Natural killer cell (primary cell): ENCODE data around the gene XDH. TPM values are rescaled to one million over a fixed set of nuclear protein-coding genes. Genes with fewer than 3 reads are reported as not detected.

Experiments used
- ATAC-seq, 3 donors: fragments of 150-1000 bp in 2 of 3; fragments of 200-7000 bp in 1 of 3; cut with Tn5 transposase; 1 replicate in 1 of 3; 2 replicates in 2 of 3; pipeline ENCODE4 v1.10.0; 2021; ENCODE audit warnings: mild to moderate bottlenecking in 2 of 3, moderate library complexity in 2 of 3
- DNase-seq, 2 donors: peaks; one replicate each; pipeline versions ENCODE4 v3.0.0 to v3.0.0-alpha.2; 2013 to 2021; ENCODE audit warnings: mixed read lengths in 1 of 2
- H3K27ac ChIP-seq: one replicate; pipeline ENCODE4 v1.5.1; 2013; ENCODE audit warnings: mild to moderate bottlenecking, low read length
- H3K27me3 ChIP-seq: one replicate; pipeline ENCODE4 v1.6.1; 2013; ENCODE audit warnings: low read length; ENCODE audit not compliant: control insufficient read depth, insufficient read depth
- H3K36me3 ChIP-seq: one replicate; pipeline ENCODE4 v1.6.1; 2013; ENCODE audit warnings: low read length; ENCODE audit not compliant: control insufficient read depth, insufficient read depth
- H3K4me1 ChIP-seq: one replicate; pipeline ENCODE4 v1.6.1; 2013; ENCODE audit warnings: low read length; ENCODE audit not compliant: control insufficient read depth, insufficient read depth
- H3K4me3 ChIP-seq: one replicate; pipeline ENCODE4 v1.5.1; 2013; ENCODE audit warnings: low read length
- H3K9me3 ChIP-seq: one replicate; pipeline ENCODE4 v1.6.1; 2013; ENCODE audit warnings: low read length; ENCODE audit not compliant: control insufficient read depth, insufficient read depth
- H3K27ac Mint-ChIP-seq, 2 donors: one replicate each; pipeline ENCODE4 v1.8.0; 2022; ENCODE audit warnings: mild to moderate bottlenecking in 2 of 2, mixed read lengths in 2 of 2, moderate library complexity in 1 of 2
- H3K27me3 Mint-ChIP-seq, 2 donors: one replicate each; pipeline ENCODE4 v1.8.0; 2022; ENCODE audit warnings: low read depth in 2 of 2, mixed read lengths in 2 of 2
- H3K36me3 Mint-ChIP-seq: one replicate; pipeline ENCODE4 v1.8.0; 2022; ENCODE audit warnings: mixed read lengths
- H3K4me1 Mint-ChIP-seq, 2 donors: one replicate each; pipeline ENCODE4 v1.8.0; 2022; ENCODE audit warnings: mixed read lengths in 2 of 2
- H3K4me3 Mint-ChIP-seq: one replicate; pipeline ENCODE4 v1.8.0; 2022; ENCODE audit warnings: mild to moderate bottlenecking, moderate library complexity, mixed read lengths
- H3K9me3 Mint-ChIP-seq, 2 donors: one replicate each; pipeline ENCODE4 v1.8.0; 2022; ENCODE audit warnings: mixed read lengths in 2 of 2
- CTCF ChIP-seq: fragments of 200-600 bp; IDR thresholded peaks from one replicate; pipeline ENCODE4 v1.8.0; 2022; ENCODE audit warnings: antibody characterized with exemption
- WGBS: methylation state at CpG from one replicate; pipeline ENCODE4 v1.1.7; 2013; ENCODE audit warnings: missing lambda C conversion rate; ENCODE audit not compliant: insufficient coverage; 5-methylcytosine and 5-hydroxymethylcytosine counted together
- intact Hi-C: fragments of 100-400 bp; cut with micrococcal nuclease; formaldehyde crosslinking; loops from one replicate; pipeline ENCODE4 v1.14.2; 2022
- total RNA-seq, 4 donors: library from RNA; stranded (reverse); fragments of 120-200 nt in 1 of 4; gene quantifications; one replicate each; pipeline versions ENCODE4 v1.2.3 to v1.2.4, GENCODE V29; 2013 to 2022

Gene XDH
- total RNA-seq, 3 donors from 2014 or later (not counting 1 experiment from before 2014, with no cell fraction given): not detected

- DNase-seq (no peak), ATAC-seq (no peak)
- TF ChIP-seq CTCF: no peak
- Mint-ChIP-seq H3K4me1 (peaks cover 21 to 23% of the 10 kb centered on the region in 2 donors), H3K27me3 (no peaks in the 10 kb centered on the region), H3K4me3 (no peak overlapping the region), H3K36me3 (no peaks in the 10 kb centered on the region), H3K9me3 (no peaks in the 10 kb centered on the region), H3K27ac (no peak overlapping the region)
- intact Hi-C loops: no loop called here
- H3K9me3 ChIP-seq: no peaks in the 10 kb centered on the region
- H3K27me3 ChIP-seq: no peaks in the 10 kb centered on the region
- no peaks in the 10 kb centered on the region for H3K36me3 ChIP-seq
- H3K27ac ChIP-seq: no peak overlapping the region
- peaks cover 3% of the 10 kb centered on the region for H3K4me1 ChIP-seq
- no peak overlapping the region for H3K4me3 ChIP-seq
Measured at GRCh38 chr2:31328026-31328425, 86.5 kb downstream of the XDH start.

GRCh38 chr2:31327505-31327904 is 87.0 kb downstream of the XDH start:
- DNase-seq (no peak), ATAC-seq (no peak)
- H3K27ac Mint-ChIP-seq: no peak overlapping the region
- H3K36me3 ChIP-seq: no peaks in the 10 kb centered on the region
- H3K27me3 ChIP-seq: no peaks in the 10 kb centered on the region
- WGBS: 91% methylated on average over 1 of the region's 1 CpG
- H3K27me3 Mint-ChIP-seq: no peaks in the 10 kb centered on the region
- H3K9me3 ChIP-seq: no peaks in the 10 kb centered on the region
- no peak overlapping the region for H3K4me3 ChIP-seq
- H3K9me3 Mint-ChIP-seq: no peaks in the 10 kb centered on the region
- intact Hi-C loops: no loop called here
- TF ChIP-seq CTCF: no peak
- H3K4me1 Mint-ChIP-seq: peaks cover 26% of the 10 kb centered on the region in 2 donors
- H3K36me3 Mint-ChIP-seq: no peaks in the 10 kb centered on the region
- H3K4me3 Mint-ChIP-seq: no peak overlapping the region
- H3K27ac ChIP-seq: no peak overlapping the region
- peaks cover 3% of the 10 kb centered on the region for H3K4me1 ChIP-seq

- Mint-ChIP-seq H3K4me1 (peaks cover 40 to 42% of the 10 kb centered on the region in 2 donors), H3K9me3 (no peaks in the 10 kb centered on the region), H3K4me3 (peak overlapping the region; percentile 88), H3K27me3 (no peaks in the 10 kb centered on the region), H3K27ac (peak overlapping the region; percentile 83 to 88), H3K36me3 (no peaks in the 10 kb centered on the region)
- Histone ChIP-seq H3K4me3 (peak overlapping the region; percentile 14), H3K27ac (peak overlapping the region; percentile 57), H3K9me3 (no peaks in the 10 kb centered on the region), H3K27me3 (no peaks in the 10 kb centered on the region), H3K4me1 (peaks cover 13% of the 10 kb centered on the region), H3K36me3 (no peaks in the 10 kb centered on the region)
- 38% methylated on average over 1 of the region's 5 CpGs for WGBS
- DNase-seq (peak in 1 of 2 donors; percentile 33), ATAC-seq (peak; percentile 49 to 69 (median 64))
- TF ChIP-seq CTCF: no peak
- intact Hi-C loops: no loop called here
Measured at GRCh38 chr2:31324016-31324633, 90.4 kb downstream of the XDH start.

GRCh38 chr2:31322371-31322770 is 92.2 kb downstream of the XDH start:
- Histone ChIP-seq H3K36me3 (no peaks in the 10 kb centered on the region), H3K27me3 (no peaks in the 10 kb centered on the region), H3K4me1 (peaks cover 30% of the 10 kb centered on the region), H3K27ac (no peak overlapping the region), H3K4me3 (no peak overlapping the region), H3K9me3 (no peaks in the 10 kb centered on the region)
- Mint-ChIP-seq H3K27me3 (no peaks in the 10 kb centered on the region), H3K4me3 (peak overlapping the region; percentile 7), H3K36me3 (no peaks in the 10 kb centered on the region), H3K4me1 (peaks cover 58 to 60% of the 10 kb centered on the region in 2 donors), H3K27ac (peak overlapping the region; percentile 83 to 88), H3K9me3 (no peaks in the 10 kb centered on the region)
- ATAC-seq: no peak
- 100% methylated on average over 1 of the region's 1 CpG for WGBS
- TF ChIP-seq CTCF: no peak
- DNase-seq: no peak
- intact Hi-C loops: no loop called here
